ENCODE data around the gene NUDT7. TPM values are rescaled to one million over a fixed set of nuclear protein-coding genes. Genes with fewer than 3 reads are reported as not detected.
A peak's percentile ranks its signal among the peaks of the same experiment; 100 is the strongest.

Gene NUDT7
- total RNA-seq, 2 donors from 2014 or later: 2.7 to 14.6 TPM

DNA sequence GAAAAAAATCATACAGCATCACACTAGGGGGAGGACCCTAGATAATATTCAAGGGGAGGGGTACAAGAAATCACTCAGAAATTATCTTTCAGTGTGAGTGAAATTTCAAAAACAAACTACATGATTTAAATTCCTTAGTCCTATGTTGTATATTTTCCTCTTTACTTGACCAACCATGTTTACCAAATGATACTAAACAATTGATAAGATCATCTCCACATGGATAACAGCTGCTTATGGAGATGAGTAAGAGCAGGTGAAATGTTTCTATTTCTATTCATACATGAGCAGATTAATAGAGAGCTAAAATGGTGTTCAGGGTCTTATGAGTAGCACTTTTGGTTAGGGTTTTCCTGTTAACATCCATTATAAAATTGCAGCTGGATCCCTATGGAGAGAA, 58.8 kb downstream of the NUDT7 start:
- H3K9me3 ChIP-seq: no peaks in the 10 kb centered on the region
- no peak overlapping the region for H3K27ac ChIP-seq
- H3K36me3 ChIP-seq: no peaks in the 10 kb centered on the region
- TF ChIP-seq, protein P1, sequence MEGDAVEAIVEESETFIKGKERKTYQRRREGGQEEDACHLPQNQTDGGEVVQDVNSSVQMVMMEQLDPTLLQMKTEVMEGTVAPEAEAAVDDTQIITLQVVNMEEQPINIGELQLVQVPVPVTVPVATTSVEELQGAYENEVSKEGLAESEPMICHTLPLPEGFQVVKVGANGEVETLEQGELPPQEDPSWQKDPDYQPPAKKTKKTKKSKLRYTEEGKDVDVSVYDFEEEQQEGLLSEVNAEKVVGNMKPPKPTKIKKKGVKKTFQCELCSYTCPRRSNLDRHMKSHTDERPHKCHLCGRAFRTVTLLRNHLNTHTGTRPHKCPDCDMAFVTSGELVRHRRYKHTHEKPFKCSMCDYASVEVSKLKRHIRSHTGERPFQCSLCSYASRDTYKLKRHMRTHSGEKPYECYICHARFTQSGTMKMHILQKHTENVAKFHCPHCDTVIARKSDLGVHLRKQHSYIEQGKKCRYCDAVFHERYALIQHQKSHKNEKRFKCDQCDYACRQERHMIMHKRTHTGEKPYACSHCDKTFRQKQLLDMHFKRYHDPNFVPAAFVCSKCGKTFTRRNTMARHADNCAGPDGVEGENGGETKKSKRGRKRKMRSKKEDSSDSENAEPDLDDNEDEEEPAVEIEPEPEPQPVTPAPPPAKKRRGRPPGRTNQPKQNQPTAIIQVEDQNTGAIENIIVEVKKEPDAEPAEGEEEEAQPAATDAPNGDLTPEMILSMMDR (IDR thresholded peaks at IDR 0.05): no peak
- DNase-seq (ENCODE audit: low spot score): no peak
- H3K27me3 ChIP-seq (replicated peaks; ENCODE audit: insufficient read depth): no peaks in the 10 kb centered on the region
- H3K4me3 ChIP-seq: no peak overlapping the region
- H3K4me1 ChIP-seq (ENCODE audit: control insufficient read depth in 1 of 2, low read depth in 2 of 2): peaks cover 0 to 7% of the 10 kb centered on the region in 2 donors
- ATAC-seq (ENCODE audit: insufficient number of reproducible peaks, low FRiP score, low read depth): no peak

DNA sequence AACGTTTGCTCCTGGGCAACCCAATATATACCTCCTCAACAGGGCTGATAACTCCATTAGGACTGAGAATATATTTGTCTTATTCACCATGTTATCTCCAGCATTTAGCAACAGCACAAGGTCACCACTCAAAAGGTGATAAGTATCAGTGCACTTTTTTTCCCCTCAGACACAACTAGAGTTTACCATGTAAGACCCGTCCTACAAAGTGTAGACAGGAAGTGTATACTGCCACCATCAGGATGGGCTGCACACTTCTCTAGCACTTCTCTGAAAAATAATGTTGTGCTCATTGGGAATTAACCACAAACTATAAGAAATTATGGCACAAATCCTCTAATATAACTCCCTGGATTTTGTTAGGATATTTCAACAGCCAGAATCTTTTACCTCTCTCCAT, 60.4 kb downstream of the NUDT7 start:
- Histone ChIP-seq H3K27ac (no peak overlapping the region), H3K36me3 (no peaks in the 10 kb centered on the region), H3K9me3 (no peaks in the 10 kb centered on the region), H3K27me3 (replicated peaks; ENCODE audit: insufficient read depth) (no peaks in the 10 kb centered on the region), H3K4me3 (no peak overlapping the region), H3K4me1 (ENCODE audit: control insufficient read depth in 1 of 2, low read depth in 2 of 2) (peaks cover 0 to 8% of the 10 kb centered on the region in 2 donors)
- DNase-seq (ENCODE audit: low spot score) (no peak), ATAC-seq (ENCODE audit: insufficient number of reproducible peaks, low FRiP score, low read depth) (no peak)
- TF ChIP-seq, protein P1 (IDR thresholded peaks at IDR 0.05): no peak

DNA sequence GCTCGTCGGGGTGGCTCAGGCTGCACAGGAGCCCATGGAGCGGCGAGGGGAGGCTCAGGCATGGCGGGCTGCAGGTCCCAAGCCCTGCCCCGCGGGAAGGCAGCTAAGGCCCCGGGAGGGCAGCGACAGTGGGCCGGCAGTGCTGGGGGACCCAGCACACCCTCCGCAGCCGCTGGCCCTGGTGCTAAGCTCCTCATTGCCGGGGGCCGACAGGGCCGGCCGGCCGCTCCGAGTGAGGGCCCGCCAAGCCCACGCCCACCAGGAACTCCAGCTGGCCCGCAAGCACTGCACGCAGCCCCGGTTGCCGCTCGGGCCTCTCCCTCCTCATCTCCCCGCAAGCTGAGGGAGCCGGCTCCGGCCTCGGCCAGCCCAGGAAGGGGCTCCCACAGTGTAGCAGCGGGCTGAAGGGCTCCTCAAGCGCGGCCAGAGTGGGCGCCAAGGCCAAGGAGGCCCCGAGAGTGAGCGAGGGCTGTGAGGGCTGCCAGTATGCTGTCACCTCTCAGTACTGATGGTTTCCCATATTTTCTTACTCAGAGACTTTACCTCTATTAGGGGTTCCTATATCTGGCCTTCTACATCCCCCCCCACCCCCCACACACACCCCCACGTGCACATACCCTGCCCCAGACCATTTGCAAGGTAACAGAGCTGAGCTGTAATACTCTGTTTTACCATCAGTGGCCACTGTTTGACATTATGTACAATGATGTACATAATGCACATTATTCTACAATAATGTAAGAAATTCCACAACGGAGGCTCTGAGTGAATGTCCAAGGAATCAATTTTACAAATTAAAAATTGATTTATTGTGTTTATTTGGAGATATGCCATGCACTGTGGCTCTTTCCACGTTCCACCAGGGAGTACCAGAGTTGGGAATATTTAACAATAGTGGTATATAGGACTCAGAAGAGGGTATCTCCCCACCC, 62.4 kb downstream of the NUDT7 start:
- Histone ChIP-seq H3K36me3 (no peaks in the 10 kb centered on the region), H3K9me3 (no peaks in the 10 kb centered on the region), H3K27me3 (replicated peaks; ENCODE audit: insufficient read depth) (no peaks in the 10 kb centered on the region), H3K4me1 (ENCODE audit: control insufficient read depth in 1 of 2, low read depth in 2 of 2) (peaks cover 2 to 24% of the 10 kb centered on the region in 2 donors), H3K27ac (no peak overlapping the region), H3K4me3 (no peak overlapping the region)
- TF ChIP-seq, protein P1 (IDR thresholded peaks at IDR 0.05): peak; percentile 22
- ATAC-seq (ENCODE audit: insufficient number of reproducible peaks, low FRiP score, low read depth) (no peak), DNase-seq (ENCODE audit: low spot score) (no peak)

DNA sequence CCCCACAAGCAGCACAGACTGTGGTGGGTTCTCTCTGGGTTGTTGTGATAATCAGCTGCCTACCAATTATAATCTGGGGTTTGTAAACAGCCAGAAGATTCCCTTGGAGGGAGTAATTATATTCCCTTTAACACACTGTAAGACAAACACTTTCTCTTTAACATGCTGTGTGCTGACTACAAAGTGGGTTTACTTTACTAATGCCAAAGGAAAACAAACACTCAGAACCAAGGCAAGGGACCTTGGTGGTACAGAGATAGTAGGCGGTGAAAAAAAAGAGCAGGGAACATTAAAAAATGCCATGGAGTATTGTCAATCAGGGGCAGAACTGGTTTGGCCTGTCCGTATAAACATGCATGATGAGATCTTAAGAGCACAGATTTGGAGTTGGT, 63.1 kb downstream of the NUDT7 start:
- Histone ChIP-seq H3K27ac (no peak overlapping the region), H3K4me3 (no peak overlapping the region), H3K27me3 (replicated peaks; ENCODE audit: insufficient read depth) (no peaks in the 10 kb centered on the region), H3K4me1 (ENCODE audit: control insufficient read depth in 1 of 2, low read depth in 2 of 2) (peaks cover 2 to 24% of the 10 kb centered on the region in 2 donors), H3K36me3 (no peaks in the 10 kb centered on the region), H3K9me3 (no peaks in the 10 kb centered on the region)
- DNase-seq (ENCODE audit: low spot score) (no peak), ATAC-seq (ENCODE audit: insufficient number of reproducible peaks, low FRiP score, low read depth) (no peak)
- TF ChIP-seq, protein P1 (IDR thresholded peaks at IDR 0.05): no peak

DNA sequence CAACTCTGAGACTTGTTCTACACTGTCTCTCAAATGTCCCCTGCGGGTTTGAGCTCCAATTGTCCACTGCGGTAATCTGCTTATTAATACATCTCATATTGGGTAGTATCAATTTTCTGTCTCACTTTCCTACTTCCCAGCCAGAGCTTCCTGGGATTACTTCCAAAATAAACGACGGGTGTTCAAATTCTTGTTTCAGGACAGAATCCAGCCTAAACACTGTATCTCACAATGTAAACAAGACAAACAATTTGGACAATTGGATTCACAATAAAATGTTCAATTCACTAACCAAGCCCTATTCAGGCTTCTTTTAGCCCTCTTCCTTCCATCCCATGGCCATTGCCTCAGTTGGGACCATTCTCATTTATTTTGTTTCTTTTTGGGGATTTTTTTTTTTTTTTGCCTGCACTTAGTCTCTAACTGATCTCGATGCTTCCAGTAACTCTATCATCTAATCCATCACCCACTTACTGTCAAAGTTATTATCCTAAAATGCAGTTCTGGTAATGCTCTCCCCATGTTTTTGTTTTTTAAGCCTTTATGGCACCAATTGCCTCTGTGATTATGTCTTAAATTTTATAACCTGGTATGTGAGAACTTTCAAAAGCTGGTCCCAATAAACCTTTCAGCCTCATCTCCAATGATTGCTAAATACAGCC, 64.0 kb downstream of the NUDT7 start:
- no peaks in the 10 kb centered on the region for H3K9me3 ChIP-seq
- ATAC-seq (ENCODE audit: insufficient number of reproducible peaks, low FRiP score, low read depth) (no peak), DNase-seq (ENCODE audit: low spot score) (no peak)
- H3K27me3 ChIP-seq (replicated peaks; ENCODE audit: insufficient read depth): no peaks in the 10 kb centered on the region
- H3K4me1 ChIP-seq (ENCODE audit: control insufficient read depth in 1 of 2, low read depth in 2 of 2): peaks cover 2 to 21% of the 10 kb centered on the region in 2 donors
- H3K4me3 ChIP-seq: no peak overlapping the region
- H3K36me3 ChIP-seq: no peaks in the 10 kb centered on the region
- no peak overlapping the region for H3K27ac ChIP-seq
- TF ChIP-seq, protein P1 (IDR thresholded peaks at IDR 0.05): no peak

Data from thoracic aorta (tissue), 2 donors.